HepG2 (cell line): ENCODE measurements around the gene REEP6. TPM values are rescaled to one million over a fixed set of nuclear protein-coding genes. Genes with fewer than 3 reads are reported as not detected.
A peak's percentile ranks its signal among the peaks of the same experiment; 100 is the strongest.

ENCODE experiments used
- ATAC-seq: fragments of 200-7000 bp; cut with Tn5 transposase; 3 replicates; pipeline ENCODE4 v1.9.1; 2020; ENCODE audit warnings: mild to moderate bottlenecking, moderate library complexity
- BruUV-seq: library from RNA; stranded (reverse); fragments of 400-500 nt; replicated peaks from 2 replicates; lab custom pipeline; 2021; lab: Mats Ljungman, UMichigan
- CTCF ChIA-PET: fragments of 300-600 bp; formaldehyde crosslinking; extraction: SDS; loops from one replicate; lab custom pipeline; 2021; ENCODE audit warnings: low total read pairs, inconsistent platforms, low intra/inter-chr PET ratio; lab: Yijun Ruan, JAX
- POLR2A ChIA-PET: fragments of 350-600 bp; sonication (Branson Sonifier 250); formaldehyde crosslinking; loops from one replicate; lab custom pipeline; 2020; ENCODE audit warnings: antibody characterized with exemption, inconsistent platforms; lab: Yijun Ruan, JAX
- DNase-seq: peaks from one replicate; pipeline ENCODE4 v3.0.0-alpha.2; 2015; ENCODE audit warnings: low spot score
- FAIRE-seq: peaks from 3 replicates; lab custom pipeline; 2011; peaks lifted over from hg19 to GRCh38; lab: Jason Lieb, UNC
- H2AFZ ChIP-seq: one replicate; pipeline ENCODE4 v1.6.1; 2011; ENCODE audit warnings: low read length, inconsistent platforms
- H3K27ac ChIP-seq: fragments of 300-600 bp; 3 replicates; pipeline ENCODE4 v1.8.0; 2011; ENCODE audit warnings: mixed run types, mild to moderate bottlenecking, mixed read lengths, low read length, inconsistent platforms; ENCODE audit not compliant: insufficient read depth; ENCODE audit errors: extremely low read length
- H3K27me3 ChIP-seq, 2 experiments: fragments of 200-600 bp in 1 of 2; 2 replicates in 1 of 2; 3 replicates in 1 of 2; pipeline versions ENCODE4 v1.6.0 to v1.8.0; 2011; ENCODE audit warnings: low read length in 2 of 2, mild to moderate bottlenecking in 2 of 2, moderate library complexity in 2 of 2, inconsistent platforms in 1 of 2; ENCODE audit not compliant: insufficient read depth in 2 of 2, control insufficient read depth in 1 of 2
- H3K36me3 ChIP-seq, 2 experiments: fragments of 200-600 bp in 1 of 2; replicated peaks in 1 of 2; 2 replicates in 1 of 2; 3 replicates in 1 of 2; pipeline versions ENCODE4 v1.5.1 to v1.8.0; 2011; ENCODE audit warnings: low read length in 2 of 2, inconsistent platforms in 1 of 2; ENCODE audit not compliant: insufficient read depth in 2 of 2, control insufficient read depth in 1 of 2
- H3K4me1 ChIP-seq: 2 replicates; pipeline ENCODE4 v1.5.1; 2012; ENCODE audit warnings: low read length, inconsistent platforms; ENCODE audit not compliant: insufficient read depth
- H3K4me2 ChIP-seq: 2 replicates; pipeline ENCODE4 v1.6.0; 2011; ENCODE audit warnings: low read depth, low read length, inconsistent platforms
- H3K4me3 ChIP-seq, 3 experiments: fragments of 200-600 bp in 1 of 3; sonication (generic), shearing (Covaris generic) in 1 of 3; replicated peaks in 1 of 3; 2 replicates each; pipeline ENCODE4 v1.5.1; 2011 to 2016; ENCODE audit warnings: low read length in 3 of 3, inconsistent platforms in 2 of 3, low read depth in 2 of 3, mild to moderate bottlenecking in 2 of 3, control low read depth in 1 of 3, mixed read lengths in 1 of 3; ENCODE audit not compliant: insufficient read depth in 1 of 3
- H3K79me2 ChIP-seq: one replicate; pipeline ENCODE4 v1.6.1; 2011; ENCODE audit warnings: low read length, inconsistent platforms; ENCODE audit not compliant: insufficient read depth
- H3K9ac ChIP-seq: 2 replicates; pipeline ENCODE4 v1.6.0; 2011; ENCODE audit warnings: mild to moderate bottlenecking, low read depth, low read length, inconsistent platforms; ENCODE audit not compliant: insufficient read depth
- H3K9me3 ChIP-seq: 2 replicates; pipeline ENCODE4 v1.5.1; 2012; ENCODE audit warnings: mild to moderate bottlenecking, low read length
- H4K20me1 ChIP-seq: 2 replicates; pipeline ENCODE4 v1.6.0; 2011; ENCODE audit warnings: inconsistent platforms, mild to moderate bottlenecking, low read length, moderate library complexity; ENCODE audit not compliant: insufficient read depth
- GZF1 ChIP-seq: sonication (generic); formaldehyde crosslinking; IDR thresholded peaks from 2 replicates; pipeline ENCODE4 v1.5.1; 2020; ENCODE audit warnings: mild to moderate bottlenecking, missing genetic modification reagents
- NFIB ChIP-seq: sonication (generic); formaldehyde crosslinking; IDR thresholded peaks from 2 replicates; pipeline ENCODE4 v1.9.0; 2021; ENCODE audit warnings: missing genetic modification reagents, mild to moderate bottlenecking, borderline replicate concordance
- POGZ ChIP-seq: sonication (generic); formaldehyde crosslinking; IDR thresholded peaks from 2 replicates; pipeline ENCODE4 v1.4.0; 2020; ENCODE audit warnings: mild to moderate bottlenecking, missing genetic modification reagents
- ZNF121 ChIP-seq: sonication (generic); formaldehyde crosslinking; IDR thresholded peaks from 2 replicates; pipeline ENCODE4 v1.5.0; 2020; ENCODE audit warnings: mild to moderate bottlenecking, missing genetic modification reagents
- ZNF296 ChIP-seq: sonication (generic); formaldehyde crosslinking; conservative IDR thresholded peaks from 2 replicates; pipeline ENCODE4 v1.5.0; 2020; ENCODE audit warnings: mild to moderate bottlenecking, missing genetic modification reagents
- ZNF318 ChIP-seq: sonication (generic); formaldehyde crosslinking; IDR thresholded peaks from 2 replicates; pipeline ENCODE4 v1.4.0; 2020; ENCODE audit warnings: mild to moderate bottlenecking, missing genetic modification reagents
- ZNF547 ChIP-seq: sonication (generic); formaldehyde crosslinking; IDR thresholded peaks from 2 replicates; pipeline ENCODE4 v1.5.1; 2020; ENCODE audit warnings: mild to moderate bottlenecking, missing genetic modification reagents
- ZNF768 ChIP-seq: sonication (generic); formaldehyde crosslinking; IDR thresholded peaks from 2 replicates; pipeline ENCODE4 v1.4.0; 2020; ENCODE audit warnings: missing genetic modification reagents
- WGBS: methylation state at CpG from one replicate; pipeline ENCODE4 v1.1.6; 2017; ENCODE audit warnings: low lambda C conversion rate; 5-methylcytosine and 5-hydroxymethylcytosine counted together
- in situ Hi-C: cut with HindIII; loops from 2 replicates; pipeline ENCODE4 v1.10.0; 2017; ENCODE audit warnings: low pct_unique_long_range_greater_than_20kb; ENCODE audit not compliant: extremely low pct_ligation_motif_present
- intact Hi-C: fragments of 100-400 bp; cut with micrococcal nuclease; formaldehyde crosslinking; loops from one replicate; pipeline ENCODE4 v1.10.0; 2022; ENCODE audit not compliant: unreplicated experiment
- polyA plus RNA-seq, 8 experiments: library from polyadenylated mRNA; depleted of rRNA in 3 of 8; stranded (reverse) in 7 of 8; unstranded in 1 of 8; fragments of >200 nt; fragmentation: Illumina TruSeq in 4 of 8; extraction: Trizol in 4 of 8; gene quantifications; 2 replicates each; pipeline versions ENCODE4 v1.2.1 to v1.2.3, GENCODE V29; 2011 to 2016; ENCODE audit warnings: low read depth in 4 of 8, missing spikeins in 1 of 8, mixed read lengths in 1 of 8; ENCODE audit not compliant: insufficient read depth in 1 of 8
- total RNA-seq, 5 experiments: library from RNA; depleted of rRNA; stranded (reverse); fragments of >200 nt; fragmentation: Illumina TruSeq; extraction: Trizol; gene quantifications; 2 replicates each; pipeline ENCODE4 v1.2.3, GENCODE V29; 2016; ENCODE audit warnings: low read depth in 1 of 5

The REEP6 gene
- total and polyA plus RNA-seq, 2 of the 13 experiments (the other 11 are each of a cell fraction or from before 2014, with no cell fraction given) = 10.0 to 28.8 TPM

GRCh38 chr19:1532003-1532402 is 41.0 kb downstream of the REEP6 start:
- Histone ChIP-seq H2AFZ (no peak overlapping the region), H3K79me2 (no peaks in the 10 kb centered on the region), H3K27ac (no peak overlapping the region), H4K20me1 (no peaks in the 10 kb centered on the region), H3K27me3 (peaks cover 5 to 23% of the 10 kb centered on the region in 2 experiments), H3K9me3 (no peaks in the 10 kb centered on the region), H3K9ac (no peak overlapping the region), H3K4me2 (no peak overlapping the region), H3K36me3 (no peaks in the 10 kb centered on the region), H3K4me3 (no peak overlapping the region), H3K4me1 (no peaks in the 10 kb centered on the region)
- TF ChIP-seq NFIB = no peak
- 0 out of 2 replicates have a peak, but pooled peaks have one; percentile 30 for TF ChIP-seq GZF1 (CRISPR knock-in tag)
- TF ChIP-seq POGZ (CRISPR knock-in tag) = no peak
- TF ChIP-seq ZNF296 (CRISPR knock-in tag) = no peak
- TF ChIP-seq ZNF768 (CRISPR knock-in tag) = no peak
- TF ChIP-seq ZNF121 (CRISPR knock-in tag) = peak; percentile 87
- no peak for TF ChIP-seq ZNF547
- ChIA-PET CTCF (no interaction called here), POLR2A (no interaction called here)
- no TSS peak for BruUV-seq
- FAIRE-seq (no peak), ATAC-seq (no peak), DNase-seq (no peak)
- intact Hi-C loops (no loop called here), in situ Hi-C loops (no loop called here)
- 54% methylated on average over 9 of the region's 9 CpGs for WGBS

DNA sequence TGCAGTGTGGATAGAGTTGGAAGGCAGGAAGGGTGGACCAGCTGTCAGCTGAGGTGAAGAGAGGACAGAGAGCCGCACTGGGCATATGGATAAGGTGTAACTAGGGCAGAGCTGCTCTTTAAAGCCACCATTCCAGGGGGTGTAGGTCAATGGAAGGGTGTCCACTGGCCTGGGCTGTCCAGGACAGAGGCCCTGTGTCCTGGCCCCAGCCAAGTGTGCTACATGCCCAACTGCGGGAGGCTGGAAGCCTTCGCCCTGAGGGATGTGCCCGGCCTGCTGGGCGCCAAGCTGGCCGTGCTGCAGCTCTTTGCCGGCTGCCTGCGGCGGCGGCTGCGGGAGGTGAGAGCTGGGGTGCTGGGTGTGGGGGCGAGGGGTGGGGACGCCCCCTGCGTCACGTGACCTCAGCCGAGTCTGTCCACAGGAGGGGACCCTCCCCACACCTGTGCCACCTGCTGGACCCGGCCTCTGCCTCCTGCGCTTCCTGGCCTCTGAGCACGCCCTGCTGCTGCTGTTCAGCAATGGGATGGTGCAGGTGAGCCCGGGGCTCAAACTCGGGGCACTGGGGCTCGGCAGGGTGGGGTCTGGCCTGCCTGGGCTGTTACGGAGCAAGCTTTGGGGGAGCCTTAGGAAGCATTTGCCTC is 42.6 kb downstream of the REEP6 start:
- no peaks in the 10 kb centered on the region for H4K20me1 ChIP-seq
- ChIA-PET CTCF (no interaction called here), POLR2A (no interaction called here)
- intact Hi-C loops = no loop called here
- no peak for FAIRE-seq
- in situ Hi-C loops = no loop called here
- no peak overlapping the region for H3K27ac ChIP-seq
- no peak overlapping the region for H3K4me2 ChIP-seq
- BruUV-seq = no TSS peak
- H3K27me3 ChIP-seq = peaks cover 4 to 23% of the 10 kb centered on the region in 2 experiments
- H3K79me2 ChIP-seq = no peaks in the 10 kb centered on the region
- peak; percentile 19 for ATAC-seq
- 51% methylated on average over 8 of the region's 23 CpGs for WGBS
- H3K9ac ChIP-seq = no peak overlapping the region
- no peaks in the 10 kb centered on the region for H3K36me3 ChIP-seq
- DNase-seq = no peak
- no peak overlapping the region for H2AFZ ChIP-seq
- H3K9me3 ChIP-seq = no peaks in the 10 kb centered on the region
- H3K4me3 ChIP-seq = no peak overlapping the region
- H3K4me1 ChIP-seq = peaks cover under 1% of the 10 kb centered on the region; the same call in 1 of the 2 replicates
- no peak for TF ChIP-seq ZNF318 (CRISPR knock-in tag)
